Stimulated activated CD4-positive, alpha-beta T cell treated with anti-CD3 and anti-CD28 coated beads, Interleukin-2, amount 100 ng/mL, for 4 hours (primary cell): ENCODE data around the gene DNAJC18.

Experiments used
- DNase-seq: peaks from one replicate; pipeline ENCODE4 v3.0.0-alpha.2; 2020; ENCODE audit warnings: low read depth

The DNAJC18 gene

DNA sequence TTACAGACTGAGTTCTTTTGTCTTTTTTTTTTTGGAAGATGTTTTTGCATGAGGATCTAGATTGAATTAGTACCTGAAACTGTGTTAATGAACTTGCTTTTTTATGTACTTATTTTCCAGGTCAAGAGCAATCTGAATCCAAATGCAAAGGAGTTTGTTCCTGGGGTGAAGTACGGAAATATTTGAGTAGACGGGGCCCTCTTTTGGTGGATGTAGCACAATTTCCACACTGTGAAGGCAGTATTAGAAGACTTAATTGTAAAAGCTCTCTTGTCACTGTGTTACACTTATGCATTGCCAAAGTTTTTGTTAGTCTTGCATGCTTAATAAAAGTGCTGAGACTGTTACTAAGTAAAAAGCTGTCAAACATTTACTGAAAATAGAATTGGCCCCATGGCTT is 70.7 kb downstream of the DNAJC18 start:
- DNase-seq = no peak

DNA sequence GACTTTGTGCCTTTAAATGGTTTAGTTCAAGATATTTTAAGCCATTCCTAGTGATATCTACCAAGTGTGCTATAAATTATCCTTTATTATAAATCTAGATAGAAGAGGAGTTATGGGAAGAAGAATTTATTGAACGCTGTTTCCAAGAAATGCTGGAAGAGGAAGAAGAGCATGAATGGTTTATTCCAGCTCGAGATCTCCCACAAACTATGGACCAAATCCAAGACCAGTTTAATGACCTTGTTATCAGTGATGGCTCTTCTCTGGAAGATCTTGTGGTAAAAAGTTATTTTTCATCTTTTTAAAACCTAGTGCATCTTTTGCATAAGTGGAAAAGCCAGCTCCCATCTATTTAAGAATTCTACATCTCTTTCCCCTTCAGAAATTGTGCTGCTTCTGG is 74.9 kb downstream of the DNAJC18 start:
- DNase-seq = no peak

DNA sequence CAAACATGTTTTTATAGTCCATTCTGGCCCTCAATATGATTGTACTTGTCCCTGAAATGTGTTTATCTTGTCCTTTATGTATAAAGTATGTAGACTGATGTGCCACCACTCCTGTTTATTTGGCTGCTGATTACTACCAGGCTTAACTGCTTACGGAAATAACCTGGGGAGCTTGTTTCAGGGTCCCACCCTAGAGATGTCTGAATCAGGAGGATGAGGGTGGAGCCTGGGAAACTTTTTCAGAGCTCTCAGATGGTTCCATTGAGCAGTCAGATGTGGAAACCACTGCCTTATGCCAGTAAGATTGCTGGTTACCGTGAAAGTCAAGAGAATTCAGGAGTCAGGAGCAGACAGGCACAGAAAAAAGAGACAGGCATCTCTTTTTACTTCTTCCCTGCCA is 75.4 kb downstream of the DNAJC18 start:
- DNase-seq = no peak

DNA sequence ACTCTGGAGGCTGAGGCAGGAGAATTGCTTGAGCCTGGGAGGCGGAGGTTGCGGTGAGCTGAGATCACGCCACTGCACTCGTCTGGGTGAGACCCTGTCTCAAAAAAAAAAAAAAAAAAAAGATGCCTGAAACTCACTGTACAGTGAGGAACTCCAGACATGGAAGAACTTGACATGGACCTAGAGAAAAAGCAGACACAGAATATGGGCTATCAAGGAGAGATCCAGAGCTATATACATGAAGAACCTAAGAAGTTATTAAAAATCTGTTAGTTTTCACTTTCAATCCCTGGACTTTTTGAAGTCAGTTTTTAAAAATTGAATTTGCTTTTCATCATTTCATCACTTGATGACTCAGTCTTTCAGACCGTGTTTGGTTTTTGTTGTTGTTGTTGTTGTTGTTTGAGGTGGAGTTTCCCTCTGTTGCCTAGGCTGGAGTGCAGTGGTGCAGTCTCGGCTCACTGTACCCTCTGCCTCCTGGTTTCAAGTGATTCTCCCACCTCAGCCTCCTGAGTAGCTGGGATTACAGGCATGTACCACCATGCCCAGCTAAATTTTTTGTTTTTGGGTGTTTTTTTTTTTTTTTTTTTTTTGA is 77.4 kb downstream of the DNAJC18 start:
- DNase-seq = no peak

DNA sequence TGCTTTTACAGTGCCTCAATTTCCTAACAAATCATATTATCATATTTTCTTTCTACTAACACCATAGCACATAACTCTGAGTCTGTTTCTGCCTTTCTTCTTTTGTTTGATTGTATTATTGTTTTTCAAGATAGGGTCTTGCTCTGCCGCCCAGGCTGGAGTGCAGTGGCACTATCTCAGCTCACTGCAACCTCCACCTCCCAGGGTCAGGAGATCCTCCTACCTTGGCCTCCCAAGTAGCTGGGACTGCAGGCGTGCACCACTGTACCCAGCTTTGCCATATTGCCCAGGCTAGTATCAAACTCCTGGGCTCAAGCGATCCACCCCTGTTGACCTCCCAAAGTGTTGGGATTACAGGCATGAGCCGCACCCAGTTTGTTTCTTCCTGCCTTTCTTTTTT is 78.9 kb downstream of the DNAJC18 start:
- DNase-seq = no peak
